Measurements from ENCODE around the gene ITGB7.

ITGB7 gene

GRCh38 chr12:53201177-53201541, 5.9 kb downstream of the ITGB7 start:
- peaks cover 25% of the 10 kb centered on the region for H3K4me1 ChIP-seq (ENCODE audit: control insufficient read depth, insufficient read depth, low read length)
- peak; percentile 48 for DNase-seq (ENCODE audit: low read depth)
- no peaks in the 10 kb centered on the region for H3K27me3 ChIP-seq (replicated peaks; ENCODE audit: control insufficient read depth, insufficient read depth, low read length)

DNA sequence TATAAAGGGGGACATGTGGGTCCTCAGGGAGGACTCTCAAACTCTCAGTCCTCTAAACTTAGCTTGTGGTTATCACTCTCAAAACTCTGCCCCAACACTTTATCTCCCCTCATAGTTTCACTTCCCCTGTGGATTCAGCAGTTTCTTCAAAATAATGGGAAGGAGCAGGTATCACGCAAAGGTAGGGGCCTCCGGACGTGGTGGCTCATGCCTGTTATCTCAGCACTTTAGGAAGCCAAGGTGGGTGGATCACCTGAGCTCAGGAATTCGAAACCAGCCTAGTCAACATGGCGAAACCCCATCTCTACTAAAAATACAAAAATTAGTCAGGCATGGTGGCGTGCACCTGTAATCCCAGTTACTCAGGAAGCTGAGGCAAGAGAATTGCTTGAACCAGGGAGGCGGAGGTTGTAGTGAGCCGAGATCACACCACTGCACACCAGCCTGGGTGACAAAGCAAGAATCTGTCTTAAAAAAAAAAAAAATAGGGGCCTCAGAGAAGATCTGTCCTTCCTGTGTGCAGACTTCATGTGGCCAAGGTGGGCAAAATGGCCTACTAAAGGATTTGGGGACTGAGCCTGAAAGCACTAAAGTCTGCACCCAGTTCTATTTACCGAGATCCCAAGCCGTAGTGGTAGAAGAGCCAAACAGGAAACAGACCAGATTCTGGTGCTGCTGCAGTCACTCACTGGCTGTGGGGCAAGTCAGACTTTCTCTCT, 6.4 kb downstream of the ITGB7 start:
- H3K27me3 ChIP-seq (replicated peaks; ENCODE audit: control insufficient read depth, insufficient read depth, low read length): no peaks in the 10 kb centered on the region
- peak overlapping the region; percentile 40 for H3K9ac ChIP-seq (ENCODE audit: low read length)
- H3K36me3 ChIP-seq (ENCODE audit: control insufficient read depth, insufficient read depth, low read length, severe bottlenecking): no peaks in the 10 kb centered on the region
- H3K4me3 ChIP-seq (ENCODE audit: low read length): no peak overlapping the region
- no peaks in the 10 kb centered on the region for H3K9me3 ChIP-seq (ENCODE audit: control insufficient read depth, low read length)
- peaks cover 20% of the 10 kb centered on the region for H3K4me1 ChIP-seq (ENCODE audit: control insufficient read depth, insufficient read depth, low read length)
- no peak for DNase-seq (ENCODE audit: low read depth)

More at GRCh38 chr12:53201177-53201541, 5.9 kb downstream of the ITGB7 start:
- Histone ChIP-seq H3K9me3 (ENCODE audit: control insufficient read depth, low read length) (no peaks in the 10 kb centered on the region), H3K4me3 (ENCODE audit: low read length) (no peak overlapping the region), H3K36me3 (ENCODE audit: control insufficient read depth, insufficient read depth, low read length, severe bottlenecking) (no peaks in the 10 kb centered on the region), H3K9ac (ENCODE audit: low read length) (peak overlapping the region; percentile 40)

DNA sequence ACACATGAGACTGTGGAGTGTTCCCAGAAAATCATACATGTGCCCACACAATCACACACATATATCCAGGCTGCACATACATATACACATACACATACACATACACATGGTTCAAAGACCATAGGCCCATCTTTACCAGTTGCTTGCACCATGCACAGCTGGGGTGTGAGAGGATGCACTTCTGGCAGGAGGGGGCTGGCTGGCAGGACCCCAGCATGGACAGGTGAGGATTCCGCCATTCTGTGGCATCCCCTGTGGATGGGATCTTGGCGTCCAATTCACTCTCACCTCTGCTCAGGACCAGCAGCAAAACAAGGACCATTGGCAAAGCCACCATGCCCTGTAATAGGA, 7.0 kb downstream of the ITGB7 start:
- Histone ChIP-seq H3K36me3 (ENCODE audit: control insufficient read depth, insufficient read depth, low read length, severe bottlenecking) (no peaks in the 10 kb centered on the region), H3K4me3 (ENCODE audit: low read length) (no peak overlapping the region), H3K27me3 (replicated peaks; ENCODE audit: control insufficient read depth, insufficient read depth, low read length) (no peaks in the 10 kb centered on the region), H3K9me3 (ENCODE audit: control insufficient read depth, low read length) (no peaks in the 10 kb centered on the region), H3K9ac (ENCODE audit: low read length) (no peak overlapping the region), H3K4me1 (ENCODE audit: control insufficient read depth, insufficient read depth, low read length) (peaks cover 15% of the 10 kb centered on the region)
- no peak for DNase-seq (ENCODE audit: low read depth)

DNA sequence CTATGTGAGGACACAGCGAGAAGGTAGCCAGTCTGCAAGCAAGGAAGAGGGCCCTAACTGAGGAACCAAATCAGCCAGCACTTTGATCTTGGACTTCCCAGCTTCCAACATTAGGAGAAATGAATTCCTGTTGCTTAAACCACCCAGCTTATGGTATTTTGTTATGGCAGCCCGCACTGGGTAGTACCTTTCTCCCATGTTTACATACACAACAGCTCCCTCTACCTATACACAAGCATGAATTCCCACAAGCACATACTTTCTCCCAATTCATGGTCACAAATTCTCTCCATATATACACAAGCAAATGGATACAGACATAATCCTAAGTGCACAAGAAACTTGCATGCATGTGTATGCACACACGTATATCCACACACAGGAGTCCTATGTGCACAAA, 7.4 kb downstream of the ITGB7 start:
- H3K4me3 ChIP-seq (ENCODE audit: low read length): no peak overlapping the region
- H3K36me3 ChIP-seq (ENCODE audit: control insufficient read depth, insufficient read depth, low read length, severe bottlenecking): no peaks in the 10 kb centered on the region
- no peaks in the 10 kb centered on the region for H3K27me3 ChIP-seq (replicated peaks; ENCODE audit: control insufficient read depth, insufficient read depth, low read length)
- H3K9me3 ChIP-seq (ENCODE audit: control insufficient read depth, low read length): no peaks in the 10 kb centered on the region
- DNase-seq (ENCODE audit: low read depth): no peak
- no peak overlapping the region for H3K9ac ChIP-seq (ENCODE audit: low read length)
- H3K4me1 ChIP-seq (ENCODE audit: control insufficient read depth, insufficient read depth, low read length): peaks cover 14% of the 10 kb centered on the region

DNA sequence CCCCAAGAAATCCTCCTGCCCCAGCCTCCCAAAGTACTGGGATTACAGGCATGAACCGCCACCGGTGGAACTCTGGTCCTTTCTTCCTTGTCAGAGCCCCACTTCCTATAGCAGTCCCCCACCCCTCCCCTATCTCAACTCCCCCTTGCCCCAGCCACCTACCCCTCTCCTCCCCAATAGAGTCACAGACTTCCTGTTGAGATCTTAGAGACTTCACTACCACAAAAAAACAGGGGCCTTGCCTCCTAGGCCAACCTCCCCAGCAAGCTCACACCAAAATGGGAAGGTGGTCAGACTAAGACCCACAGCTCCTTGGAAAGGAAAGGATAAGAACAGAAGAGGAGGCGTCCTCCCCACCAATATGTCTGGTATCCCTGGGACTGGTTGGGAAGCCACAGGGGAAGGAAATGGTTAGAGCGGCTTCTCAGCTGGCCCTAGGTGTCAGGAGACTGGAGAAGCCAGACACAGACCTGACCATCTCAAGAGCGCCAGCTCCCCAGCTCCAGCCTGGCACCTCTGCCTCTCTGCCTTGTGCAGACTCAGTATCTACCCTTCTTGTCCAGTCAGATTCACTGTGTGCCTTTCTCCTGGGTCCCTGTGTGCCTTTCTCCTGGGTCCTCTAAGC, 8.5 kb downstream of the ITGB7 start:
- no peak overlapping the region for H3K9ac ChIP-seq (ENCODE audit: low read length)
- no peaks in the 10 kb centered on the region for H3K36me3 ChIP-seq (ENCODE audit: control insufficient read depth, insufficient read depth, low read length, severe bottlenecking)
- no peak for DNase-seq (ENCODE audit: low read depth)
- no peaks in the 10 kb centered on the region for H3K27me3 ChIP-seq (replicated peaks; ENCODE audit: control insufficient read depth, insufficient read depth, low read length)
- H3K4me1 ChIP-seq (ENCODE audit: control insufficient read depth, insufficient read depth, low read length): peaks cover 14% of the 10 kb centered on the region
- no peaks in the 10 kb centered on the region for H3K9me3 ChIP-seq (ENCODE audit: control insufficient read depth, low read length)
- no peak overlapping the region for H3K4me3 ChIP-seq (ENCODE audit: low read length)

DNA sequence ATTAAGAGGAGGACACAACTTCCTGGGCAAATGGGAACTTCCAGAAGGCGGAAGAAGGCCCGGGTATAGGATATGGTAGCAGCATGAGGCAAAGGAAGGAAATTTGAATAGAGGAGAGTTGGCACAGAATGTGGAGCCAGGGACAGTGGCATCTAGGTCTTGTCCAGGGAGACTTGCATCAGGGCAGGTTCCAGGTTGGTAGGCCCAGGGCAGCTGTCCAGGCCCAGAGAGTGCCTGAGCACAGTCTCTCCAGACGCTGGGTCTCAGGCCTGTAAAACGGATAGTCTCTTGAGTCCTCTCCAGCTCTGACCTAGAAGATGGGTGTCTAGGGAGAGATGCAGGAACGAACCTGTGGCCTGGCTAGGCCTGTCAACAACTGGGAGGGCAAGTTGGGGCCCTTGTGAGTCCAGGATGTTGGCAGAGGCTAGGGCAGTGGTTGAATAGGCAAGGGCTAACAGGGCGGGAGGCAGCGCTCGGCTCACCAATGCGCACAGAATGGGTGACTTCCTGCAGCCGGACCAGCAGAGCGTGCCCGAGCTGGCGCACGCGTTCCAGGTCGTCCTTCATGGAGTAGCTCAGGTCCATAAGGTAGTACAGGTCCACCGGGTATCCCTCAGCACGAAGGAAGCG, 9.9 kb downstream of the ITGB7 start:
- H3K9ac ChIP-seq (ENCODE audit: low read length): no peak overlapping the region
- H3K27me3 ChIP-seq (replicated peaks; ENCODE audit: control insufficient read depth, insufficient read depth, low read length): no peaks in the 10 kb centered on the region
- no peaks in the 10 kb centered on the region for H3K36me3 ChIP-seq (ENCODE audit: control insufficient read depth, insufficient read depth, low read length, severe bottlenecking)
- peaks cover 14% of the 10 kb centered on the region for H3K4me1 ChIP-seq (ENCODE audit: control insufficient read depth, insufficient read depth, low read length)
- no peak for DNase-seq (ENCODE audit: low read depth)
- H3K9me3 ChIP-seq (ENCODE audit: control insufficient read depth, low read length): no peaks in the 10 kb centered on the region
- H3K4me3 ChIP-seq (ENCODE audit: low read length): no peak overlapping the region

- Histone ChIP-seq H3K4me3 (ENCODE audit: low read length) (no peak overlapping the region), H3K36me3 (ENCODE audit: control insufficient read depth, insufficient read depth, low read length, severe bottlenecking) (no peaks in the 10 kb centered on the region), H3K9me3 (ENCODE audit: control insufficient read depth, low read length) (no peaks in the 10 kb centered on the region), H3K4me1 (ENCODE audit: control insufficient read depth, insufficient read depth, low read length) (peaks cover 14% of the 10 kb centered on the region), H3K27me3 (replicated peaks; ENCODE audit: control insufficient read depth, insufficient read depth, low read length) (no peaks in the 10 kb centered on the region), H3K9ac (ENCODE audit: low read length) (no peak overlapping the region)
- DNase-seq (ENCODE audit: low read depth): no peak
Measured at GRCh38 chr12:53196486-53196885, 10.6 kb downstream of the ITGB7 start.

GRCh38 chr12:53195516-53196420, 11.3 kb downstream of the ITGB7 start:
- no peaks in the 10 kb centered on the region for H3K27me3 ChIP-seq (replicated peaks; ENCODE audit: control insufficient read depth, insufficient read depth, low read length)

DNA sequence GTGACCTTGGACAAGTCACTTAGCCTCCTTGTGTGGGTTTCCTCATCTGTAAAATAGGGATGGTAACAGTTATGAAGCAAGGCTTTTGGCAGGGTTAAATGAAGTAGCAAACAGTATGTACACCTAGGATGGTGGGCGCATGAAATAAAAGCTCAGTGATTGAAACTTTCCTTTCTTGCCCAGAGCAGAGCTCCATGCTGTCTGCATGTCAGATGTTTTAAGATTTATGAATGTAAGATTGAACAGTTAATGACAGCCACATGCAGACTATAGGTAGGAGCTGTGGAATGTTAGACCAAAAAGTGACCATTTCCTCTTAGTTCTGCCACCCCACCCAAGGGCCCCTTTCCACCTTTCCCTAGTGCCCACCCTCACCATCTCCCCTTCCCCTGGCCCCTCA, 12.1 kb downstream of the ITGB7 start:
- no peak for DNase-seq (ENCODE audit: low read depth)
- H3K36me3 ChIP-seq (ENCODE audit: control insufficient read depth, insufficient read depth, low read length, severe bottlenecking): no peaks in the 10 kb centered on the region
- H3K4me3 ChIP-seq (ENCODE audit: low read length): no peak overlapping the region
- no peak overlapping the region for H3K9ac ChIP-seq (ENCODE audit: low read length)
- no peaks in the 10 kb centered on the region for H3K9me3 ChIP-seq (ENCODE audit: control insufficient read depth, low read length)
- H3K4me1 ChIP-seq (ENCODE audit: control insufficient read depth, insufficient read depth, low read length): peaks cover 3% of the 10 kb centered on the region
- no peaks in the 10 kb centered on the region for H3K27me3 ChIP-seq (replicated peaks; ENCODE audit: control insufficient read depth, insufficient read depth, low read length)

More at GRCh38 chr12:53195516-53196420, 11.3 kb downstream of the ITGB7 start:
- Histone ChIP-seq H3K9ac (ENCODE audit: low read length) (no peak overlapping the region), H3K9me3 (ENCODE audit: control insufficient read depth, low read length) (no peaks in the 10 kb centered on the region), H3K36me3 (ENCODE audit: control insufficient read depth, insufficient read depth, low read length, severe bottlenecking) (no peaks in the 10 kb centered on the region), H3K4me3 (ENCODE audit: low read length) (no peak overlapping the region), H3K4me1 (ENCODE audit: control insufficient read depth, insufficient read depth, low read length) (peaks cover 7% of the 10 kb centered on the region)
- no peak for DNase-seq (ENCODE audit: low read depth)

- Histone ChIP-seq H3K9me3 (ENCODE audit: control insufficient read depth, low read length) (no peaks in the 10 kb centered on the region), H3K36me3 (ENCODE audit: control insufficient read depth, insufficient read depth, low read length, severe bottlenecking) (no peaks in the 10 kb centered on the region), H3K27me3 (replicated peaks; ENCODE audit: control insufficient read depth, insufficient read depth, low read length) (no peaks in the 10 kb centered on the region), H3K9ac (ENCODE audit: low read length) (no peak overlapping the region), H3K4me3 (ENCODE audit: low read length) (no peak overlapping the region), H3K4me1 (ENCODE audit: control insufficient read depth, insufficient read depth, low read length) (peaks cover 9% of the 10 kb centered on the region)
- DNase-seq (ENCODE audit: low read depth): no peak
Measured at GRCh38 chr12:53193985-53194716, 12.9 kb downstream of the ITGB7 start.

All from adipocyte (in vitro differentiated cells).